Measurements from ENCODE around the gene RPTOR. TPM values are rescaled to one million over a fixed set of nuclear protein-coding genes. Genes with fewer than 3 reads are reported as not detected.

The RPTOR gene
- polyA plus RNA-seq, 1 experiment, result 10.8 TPM

- POLR2A ChIA-PET, result no interaction called here
- DNase-seq (ENCODE audit: low read depth), result no peak
- Histone ChIP-seq H3K4me3 (ENCODE audit: low read depth, low read length) (no peak overlapping the region), H3K36me3 (ENCODE audit: control insufficient read depth, insufficient read depth, low read length) (peaks cover 1% of the 10 kb centered on the region), H3K27me3 (ENCODE audit: control insufficient read depth, insufficient read depth, low read length) (peaks cover 3% of the 10 kb centered on the region; the same call in 1 of the 2 replicates)
- no peak for TF ChIP-seq CTCF (IDR thresholded peaks at IDR 0.05; ENCODE audit: insufficient read depth, low read depth, low read length)
- CTCF ChIA-PET, result interaction anchor here (0.8 to 3.4 kb wide), 8 partner anchors 12 to 547 kb away, joined by 3 to 22 read pairs (median 4); no protein-coding TSS in a partner anchor
These were observed 424.5 kb downstream of the RPTOR start for GRCh38 chr17:80969030-80969673.

- POLR2A ChIA-PET, result no interaction called here
- no peak for TF ChIP-seq CTCF (IDR thresholded peaks at IDR 0.05; ENCODE audit: insufficient read depth, low read depth, low read length)
- Histone ChIP-seq H3K4me3 (ENCODE audit: low read depth, low read length) (no peak overlapping the region), H3K36me3 (ENCODE audit: control insufficient read depth, insufficient read depth, low read length) (peaks cover 1% of the 10 kb centered on the region; the same call in 1 of the 2 replicates), H3K27me3 (ENCODE audit: control insufficient read depth, insufficient read depth, low read length) (peaks cover 3% of the 10 kb centered on the region; the same call in 1 of the 2 replicates)
- no peak for DNase-seq (ENCODE audit: low read depth)
- CTCF ChIA-PET, result interaction anchor here (0.6 to 3.4 kb wide), 12 partner anchors 10 to 790 kb away, joined by 3 to 22 read pairs (median 4); no protein-coding TSS in a partner anchor
These were observed 425.0 kb downstream of the RPTOR start for GRCh38 chr17:80969674-80970043.

- H3K36me3 ChIP-seq (ENCODE audit: control insufficient read depth, insufficient read depth, low read length), result peaks cover under 1% of the 10 kb centered on the region; the same call in 1 of the 2 replicates
- no peak for DNase-seq (ENCODE audit: low read depth)
- ChIA-PET POLR2A (no interaction called here), CTCF (interaction anchor here (0.6 to 3.4 kb wide), 13 partner anchors 9 to 791 kb away, joined by 3 to 22 read pairs (median 3); no protein-coding TSS in a partner anchor)
- TF ChIP-seq CTCF (IDR thresholded peaks at IDR 0.05; ENCODE audit: insufficient read depth, low read depth, low read length), result peak; percentile 62
- H3K27me3 ChIP-seq (ENCODE audit: control insufficient read depth, insufficient read depth, low read length), result peaks cover 3% of the 10 kb centered on the region; the same call in 1 of the 2 replicates
- H3K4me3 ChIP-seq (ENCODE audit: low read depth, low read length), result no peak overlapping the region
These were observed 425.6 kb downstream of the RPTOR start for GRCh38 chr17:80970044-80970761.

GRCh38 chr17:80970762-80971703, 426.4 kb downstream of the RPTOR start:
- no peak for DNase-seq (ENCODE audit: low read depth)
- no peak overlapping the region for H3K4me3 ChIP-seq (ENCODE audit: low read depth, low read length)
- POLR2A ChIA-PET, result no interaction called here
- no peaks in the 10 kb centered on the region for H3K36me3 ChIP-seq (ENCODE audit: control insufficient read depth, insufficient read depth, low read length)
- CTCF ChIA-PET, result interaction anchor here (0.6 to 3.4 kb wide), 10 partner anchors 8 to 543 kb away, joined by 3 to 22 read pairs (median 4); no protein-coding TSS in a partner anchor
- peaks cover 3% of the 10 kb centered on the region; the same call in 1 of the 2 replicates for H3K27me3 ChIP-seq (ENCODE audit: control insufficient read depth, insufficient read depth, low read length)
- no peak for TF ChIP-seq CTCF (IDR thresholded peaks at IDR 0.05; ENCODE audit: insufficient read depth, low read depth, low read length)

Data from BJ (cell line).